ENCODE results near the gene E2F7.

The E2F7 gene

DNA sequence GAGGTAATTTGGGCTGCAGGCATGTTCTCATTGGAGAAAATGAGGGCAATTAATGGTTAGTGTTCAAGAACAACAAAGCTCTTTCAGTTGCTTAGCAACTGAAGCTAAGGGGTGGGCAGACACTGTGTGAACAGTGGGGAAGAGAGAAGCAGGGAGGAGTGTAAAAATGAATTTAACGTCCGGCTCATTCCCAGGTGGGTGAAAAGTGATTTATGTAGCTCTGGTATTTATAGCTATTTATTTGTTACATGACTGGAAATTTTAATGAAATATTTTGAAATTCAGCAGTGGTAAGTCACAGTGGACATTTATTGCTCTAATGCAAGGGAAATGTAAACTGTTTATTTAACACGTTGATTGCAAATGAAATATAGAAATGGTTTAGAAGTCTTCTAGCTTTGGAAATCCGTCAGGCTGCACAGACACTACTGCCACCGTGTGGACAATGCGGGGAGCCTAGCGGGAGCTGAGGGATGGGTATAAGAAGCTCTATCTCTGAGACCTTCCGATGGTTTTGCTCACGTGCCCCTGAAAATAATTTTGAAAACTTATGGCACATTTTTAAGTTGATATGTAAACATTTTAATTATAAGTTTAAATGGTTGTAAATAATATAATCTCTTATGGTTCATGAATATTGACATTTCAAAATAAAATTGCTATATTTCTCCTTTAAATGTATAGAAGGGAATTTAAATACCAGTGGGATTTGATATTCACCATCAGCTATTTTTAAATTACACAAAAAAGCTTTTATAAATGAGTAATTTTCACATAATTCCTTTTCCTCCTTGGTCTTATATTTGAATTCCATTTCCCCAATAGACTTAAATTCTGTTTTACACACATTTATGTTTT lies 54.4 kb downstream of the E2F7 start:
- TF ChIP-seq, protein P1, sequence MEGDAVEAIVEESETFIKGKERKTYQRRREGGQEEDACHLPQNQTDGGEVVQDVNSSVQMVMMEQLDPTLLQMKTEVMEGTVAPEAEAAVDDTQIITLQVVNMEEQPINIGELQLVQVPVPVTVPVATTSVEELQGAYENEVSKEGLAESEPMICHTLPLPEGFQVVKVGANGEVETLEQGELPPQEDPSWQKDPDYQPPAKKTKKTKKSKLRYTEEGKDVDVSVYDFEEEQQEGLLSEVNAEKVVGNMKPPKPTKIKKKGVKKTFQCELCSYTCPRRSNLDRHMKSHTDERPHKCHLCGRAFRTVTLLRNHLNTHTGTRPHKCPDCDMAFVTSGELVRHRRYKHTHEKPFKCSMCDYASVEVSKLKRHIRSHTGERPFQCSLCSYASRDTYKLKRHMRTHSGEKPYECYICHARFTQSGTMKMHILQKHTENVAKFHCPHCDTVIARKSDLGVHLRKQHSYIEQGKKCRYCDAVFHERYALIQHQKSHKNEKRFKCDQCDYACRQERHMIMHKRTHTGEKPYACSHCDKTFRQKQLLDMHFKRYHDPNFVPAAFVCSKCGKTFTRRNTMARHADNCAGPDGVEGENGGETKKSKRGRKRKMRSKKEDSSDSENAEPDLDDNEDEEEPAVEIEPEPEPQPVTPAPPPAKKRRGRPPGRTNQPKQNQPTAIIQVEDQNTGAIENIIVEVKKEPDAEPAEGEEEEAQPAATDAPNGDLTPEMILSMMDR (IDR thresholded peaks at IDR 0.05; ENCODE audit: low read depth, low read length, missing control alignments), result peak; percentile 99
- DNase-seq (ENCODE audit: extremely low read depth, low read depth), result peak; percentile 61
- H3K4me3 ChIP-seq (replicated peaks; ENCODE audit: low read depth, low read length), result no peak overlapping the region

- no peak for DNase-seq (ENCODE audit: extremely low read depth, low read depth)
- H3K4me3 ChIP-seq (replicated peaks; ENCODE audit: low read depth, low read length), result no peak overlapping the region
- TF ChIP-seq, protein P1 (IDR thresholded peaks at IDR 0.05; ENCODE audit: low read depth, low read length, missing control alignments), result no peak
Measured at GRCh38 chr12:77007476-77007875, 57.9 kb downstream of the E2F7 start.

DNA sequence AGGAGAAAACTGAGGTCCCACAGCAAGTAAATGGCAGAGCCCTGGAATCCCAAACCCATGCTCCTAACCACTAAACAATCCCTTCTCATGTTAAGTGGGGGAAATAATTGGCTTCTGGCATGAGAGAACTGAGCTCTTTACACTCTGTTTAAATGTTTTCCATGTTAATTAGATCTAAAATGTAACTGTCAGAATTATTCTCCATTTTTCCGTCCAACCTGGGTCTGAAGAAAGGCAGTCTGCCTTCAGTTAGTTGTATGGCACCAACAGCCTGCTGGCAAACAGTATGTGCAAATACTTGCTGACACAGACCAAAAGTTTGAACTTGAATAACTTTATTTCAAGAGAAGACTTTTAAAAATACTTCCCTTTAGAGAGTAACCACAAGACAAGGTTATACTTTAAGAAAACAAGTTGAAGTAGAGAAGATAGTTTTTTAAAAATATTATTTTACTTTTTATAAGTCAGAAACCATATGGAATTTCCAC lies 59.7 kb downstream of the E2F7 start:
- DNase-seq (ENCODE audit: extremely low read depth, low read depth), result no peak
- TF ChIP-seq, protein P1 (IDR thresholded peaks at IDR 0.05; ENCODE audit: low read depth, low read length, missing control alignments), result no peak

DNA sequence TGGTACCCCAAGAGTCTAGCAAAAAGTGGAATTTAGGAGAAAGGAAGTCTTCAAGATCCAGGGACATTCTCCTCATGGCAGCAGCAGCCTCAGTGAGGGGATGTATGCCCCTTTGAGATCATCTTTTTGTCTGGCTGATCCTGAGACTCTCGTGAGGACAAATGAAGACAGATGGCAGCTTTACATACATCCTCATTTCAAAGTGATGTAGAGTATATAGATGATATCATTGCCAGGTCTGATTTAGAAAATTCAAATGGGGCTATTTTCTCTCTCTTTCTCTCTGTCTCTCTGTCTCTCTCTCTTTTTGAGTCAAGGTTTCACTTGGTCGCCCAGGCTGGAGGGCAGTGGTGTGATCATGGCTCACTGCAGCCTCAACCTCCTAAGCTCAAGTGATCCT lies 61.5 kb downstream of the E2F7 start:
- no peak overlapping the region for H3K4me3 ChIP-seq (replicated peaks; ENCODE audit: low read depth, low read length)

More for the DNA sequence above, 59.7 kb downstream of the E2F7 start:
- H3K4me3 ChIP-seq (replicated peaks; ENCODE audit: low read depth, low read length), result no peak overlapping the region

DNA sequence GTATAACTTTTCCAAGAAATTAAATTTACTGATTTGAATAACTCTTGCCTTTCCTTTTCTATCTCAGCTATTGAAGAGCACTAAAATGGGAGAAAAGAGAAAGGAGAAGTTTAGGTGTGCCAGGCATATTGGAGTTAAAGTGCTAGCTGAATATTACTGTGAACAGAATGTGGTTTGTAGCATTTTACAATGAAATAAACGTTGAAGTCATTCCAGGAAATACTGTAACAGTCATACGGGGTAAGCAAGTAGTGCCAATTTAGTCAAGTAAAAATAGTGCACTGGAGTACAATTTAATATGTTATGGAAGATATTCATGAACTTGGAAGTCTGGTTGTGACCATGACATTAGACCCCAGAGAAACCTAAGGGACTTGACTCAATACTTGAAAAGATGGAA lies 62.1 kb downstream of the E2F7 start:
- H3K4me3 ChIP-seq (replicated peaks; ENCODE audit: low read depth, low read length), result no peak overlapping the region
- TF ChIP-seq, protein P1 (IDR thresholded peaks at IDR 0.05; ENCODE audit: low read depth, low read length, missing control alignments), result no peak
- DNase-seq (ENCODE audit: extremely low read depth, low read depth), result no peak

More for the DNA sequence above, 61.5 kb downstream of the E2F7 start:
- no peak for DNase-seq (ENCODE audit: extremely low read depth, low read depth)
- TF ChIP-seq, protein P1 (IDR thresholded peaks at IDR 0.05; ENCODE audit: low read depth, low read length, missing control alignments), result no peak

- DNase-seq (ENCODE audit: extremely low read depth, low read depth), result no peak
- no peak overlapping the region for H3K4me3 ChIP-seq (replicated peaks; ENCODE audit: low read depth, low read length)
- TF ChIP-seq, protein P1 (IDR thresholded peaks at IDR 0.05; ENCODE audit: low read depth, low read length, missing control alignments), result no peak
Measured at GRCh38 chr12:77002382-77002781, 63.0 kb downstream of the E2F7 start.

All from HFF-Myc (cell line).